Peyer's patch (tissue), 4 donors: ENCODE measurements around the gene NLRP9.

Experiments used
- POLR2A ChIP-seq, 2 donors: fragments of 450-650 bp; IDR thresholded peaks; one replicate each; pipeline ENCODE4 v1.5.1; 2017; ENCODE audit warnings: antibody characterized with exemption in 2 of 2, mild to moderate bottlenecking in 2 of 2, moderate library complexity in 2 of 2
- TF ChIP-seq, protein P1 (sequence below), 6 experiments: fragments of 450-650 bp in 4 of 6; fragments of 200-600 bp in 2 of 6; sonication (generic) in 1 of 6; IDR thresholded peaks; one replicate each; pipeline ENCODE4 v1.5.1; 2017 to 2019; ENCODE audit warnings: antibody characterized with exemption in 6 of 6, mild to moderate bottlenecking in 3 of 6, moderate library complexity in 1 of 6

DNA sequence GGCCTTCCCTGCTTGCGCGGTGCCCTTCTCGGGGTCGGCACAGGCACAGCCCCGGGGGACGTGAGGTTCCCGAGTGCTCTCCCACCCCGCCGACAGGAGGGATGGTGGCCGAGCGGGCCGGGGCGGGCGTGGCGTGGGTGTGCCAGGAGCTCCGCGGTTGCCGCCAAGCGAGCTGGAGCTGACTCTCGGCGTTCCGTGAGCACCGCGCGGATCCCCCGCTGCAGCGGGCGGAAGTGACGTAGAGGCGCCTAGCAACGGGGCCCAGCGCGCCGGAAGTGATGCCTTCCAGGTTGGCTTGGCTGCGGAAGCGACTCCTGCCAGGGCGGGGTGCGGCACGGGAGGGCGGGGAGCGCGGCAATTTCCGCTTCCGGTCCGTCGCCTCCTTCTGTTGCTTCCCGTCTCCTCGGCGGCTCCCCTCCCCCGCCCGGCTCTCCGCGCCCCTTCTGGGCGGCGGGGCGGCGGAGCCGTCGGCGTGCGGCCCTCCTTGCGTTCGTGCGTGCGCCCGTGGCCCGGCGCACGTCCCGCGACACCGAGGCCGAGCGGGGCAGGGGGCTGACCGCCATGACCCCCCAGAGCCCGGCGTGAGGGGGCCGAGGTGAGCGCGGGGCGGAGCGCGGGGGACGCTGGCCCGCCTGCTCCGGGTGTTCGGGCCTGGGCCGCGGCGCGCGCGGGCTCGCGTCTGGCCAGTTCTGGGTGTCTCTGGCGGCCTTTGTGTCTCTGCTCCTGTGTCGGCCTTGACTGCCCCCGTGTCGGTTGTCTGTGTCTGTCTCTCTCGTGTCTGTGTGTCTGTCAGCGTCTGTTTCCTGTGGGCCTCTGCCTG, 63.2 kb downstream of the NLRP9 start, which contains the start of gene EPN1:
- TF ChIP-seq, protein P1, sequence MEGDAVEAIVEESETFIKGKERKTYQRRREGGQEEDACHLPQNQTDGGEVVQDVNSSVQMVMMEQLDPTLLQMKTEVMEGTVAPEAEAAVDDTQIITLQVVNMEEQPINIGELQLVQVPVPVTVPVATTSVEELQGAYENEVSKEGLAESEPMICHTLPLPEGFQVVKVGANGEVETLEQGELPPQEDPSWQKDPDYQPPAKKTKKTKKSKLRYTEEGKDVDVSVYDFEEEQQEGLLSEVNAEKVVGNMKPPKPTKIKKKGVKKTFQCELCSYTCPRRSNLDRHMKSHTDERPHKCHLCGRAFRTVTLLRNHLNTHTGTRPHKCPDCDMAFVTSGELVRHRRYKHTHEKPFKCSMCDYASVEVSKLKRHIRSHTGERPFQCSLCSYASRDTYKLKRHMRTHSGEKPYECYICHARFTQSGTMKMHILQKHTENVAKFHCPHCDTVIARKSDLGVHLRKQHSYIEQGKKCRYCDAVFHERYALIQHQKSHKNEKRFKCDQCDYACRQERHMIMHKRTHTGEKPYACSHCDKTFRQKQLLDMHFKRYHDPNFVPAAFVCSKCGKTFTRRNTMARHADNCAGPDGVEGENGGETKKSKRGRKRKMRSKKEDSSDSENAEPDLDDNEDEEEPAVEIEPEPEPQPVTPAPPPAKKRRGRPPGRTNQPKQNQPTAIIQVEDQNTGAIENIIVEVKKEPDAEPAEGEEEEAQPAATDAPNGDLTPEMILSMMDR (IDR thresholded peaks at IDR 0.05) = peak in 1 of 6 experiments; percentile 23
- peak; percentile 58 to 66 for TF ChIP-seq POLR2A (IDR thresholded peaks at IDR 0.05)
